Karpas-422 (cell line): ENCODE results near the gene OMP. TPM values are rescaled to one million over a fixed set of nuclear protein-coding genes. Genes with fewer than 3 reads are reported as not detected.

Experiments used
- DNase-seq: peaks from one replicate; pipeline ENCODE4 v3.0.0-alpha.2; 2015
- H2AFZ ChIP-seq: fragments of 200-600 bp; sonication (generic); 2 replicates; pipeline ENCODE4 v1.6.1; 2014; ENCODE audit warnings: antibody characterized with exemption, low read length, mixed read lengths
- H3K27ac ChIP-seq: fragments of 200-600 bp; sonication (generic); 2 replicates; pipeline ENCODE4 v1.5.1; 2014; ENCODE audit warnings: mild to moderate bottlenecking, low read length, moderate library complexity
- H3K27me3 ChIP-seq: fragments of 200-600 bp; sonication (generic); 2 replicates; pipeline ENCODE4 v1.6.1; 2014; ENCODE audit warnings: low read length, mixed read lengths
- H3K36me3 ChIP-seq: fragments of 200-600 bp; sonication (generic); 2 replicates; pipeline ENCODE4 v1.6.1; 2014; ENCODE audit warnings: low read length, mixed read lengths; ENCODE audit not compliant: insufficient read depth
- H3K4me1 ChIP-seq: fragments of 200-600 bp; sonication (generic); 2 replicates; pipeline ENCODE4 v1.6.1; 2014; ENCODE audit warnings: mild to moderate bottlenecking, low read length, mixed read lengths
- H3K4me2 ChIP-seq: fragments of 200-600 bp; sonication (generic); 2 replicates; pipeline ENCODE4 v1.6.1; 2014; ENCODE audit warnings: low read length, low read depth, mild to moderate bottlenecking; ENCODE audit not compliant: poor library complexity, severe bottlenecking
- H3K4me3 ChIP-seq: fragments of 200-600 bp; sonication (generic); 2 replicates; pipeline ENCODE4 v1.5.1; 2014; ENCODE audit warnings: mild to moderate bottlenecking, antibody characterized with exemption, low read length, mixed read lengths
- H3K79me2 ChIP-seq: fragments of 200-600 bp; sonication (generic); 2 replicates; pipeline ENCODE4 v1.6.1; 2014; ENCODE audit warnings: mild to moderate bottlenecking, low read length, mixed read lengths
- H3K9ac ChIP-seq: fragments of 200-600 bp; sonication (generic); 2 replicates; pipeline ENCODE4 v1.6.0; 2014; ENCODE audit warnings: low read length
- H3K9me2 ChIP-seq: fragments of 200-600 bp; sonication (generic), shearing (Covaris generic); replicated peaks from 2 replicates; pipeline ENCODE4 v1.6.0; 2014; ENCODE audit warnings: mild to moderate bottlenecking, low read length, moderate library complexity; ENCODE audit not compliant: insufficient read depth
- H3K9me3 ChIP-seq: fragments of 300-700, 200-600 bp; sonication (generic); 2 replicates; pipeline ENCODE4 v1.6.1; 2014; ENCODE audit warnings: low read length, mixed read lengths
- H4K20me1 ChIP-seq: fragments of 200-600 bp; sonication (generic); 2 replicates; pipeline ENCODE4 v1.6.1; 2014; ENCODE audit warnings: mild to moderate bottlenecking, antibody characterized with exemption, low read length, low read depth; ENCODE audit not compliant: insufficient read depth
- total RNA-seq: library from RNA; depleted of rRNA; stranded (reverse); fragments of >200 nt; shearing (Covaris generic); gene quantifications from 2 replicates; pipeline ENCODE4 v1.2.3, GENCODE V29; 2014; ENCODE audit warnings: low replicate concordance

Gene OMP
- total RNA-seq, 1 experiment from 2014 or later = not detected

GRCh38 chr11:77065878-77066228 lies 36.8 kb upstream of the OMP start:
- peak overlapping the region; percentile 97 for H2AFZ ChIP-seq
- H3K4me2 ChIP-seq = peak overlapping the region; percentile 83
- peaks cover 14% of the 10 kb centered on the region for H3K4me1 ChIP-seq
- H3K9ac ChIP-seq = peak overlapping the region; percentile 75
- H3K9me3 ChIP-seq = no peaks in the 10 kb centered on the region
- peak; percentile 49 for DNase-seq
- H3K79me2 ChIP-seq = no peaks in the 10 kb centered on the region
- no peaks in the 10 kb centered on the region for H3K36me3 ChIP-seq
- no peak overlapping the region for H3K27ac ChIP-seq
- H3K9me2 ChIP-seq = no peaks in the 10 kb centered on the region
- no peaks in the 10 kb centered on the region for H3K27me3 ChIP-seq
- H3K4me3 ChIP-seq = peak overlapping the region; percentile 70
- H4K20me1 ChIP-seq = no peaks in the 10 kb centered on the region; the same call in 1 of the 2 replicates

- Histone ChIP-seq H3K4me1 (peaks cover 14% of the 10 kb centered on the region), H3K4me3 (peak within 1 kb of the TSS; percentile 70), H3K9me3 (no peaks in the 10 kb centered on the region), H3K9me2 (no peaks in the 10 kb centered on the region), H3K27ac (no peak within 1 kb of the TSS), H3K36me3 (no peaks in the 10 kb centered on the region), H2AFZ (peak within 1 kb of the TSS; percentile 97), H3K4me2 (peak within 1 kb of the TSS; percentile 83), H3K79me2 (no peaks in the 10 kb centered on the region), H3K9ac (peak within 1 kb of the TSS; percentile 75), H4K20me1 (no peaks in the 10 kb centered on the region; the same call in 1 of the 2 replicates), H3K27me3 (no peaks in the 10 kb centered on the region)
- DNase-seq = peak; percentile 95
Observed at GRCh38 chr11:77066229-77067042, 36.2 kb upstream of the OMP start, which contains the start of gene CAPN5. TSS of gene CAPN5 (plus strand) at chr11:77066971. CDS start at chr11:77084887, 17,916 bp downstream.

GRCh38 chr11:77067861-77068443 lies 34.7 kb upstream of the OMP start:
- H3K9me2 ChIP-seq = no peaks in the 10 kb centered on the region
- H2AFZ ChIP-seq = no peak overlapping the region
- no peaks in the 10 kb centered on the region for H3K36me3 ChIP-seq
- peaks cover 14% of the 10 kb centered on the region for H3K4me1 ChIP-seq
- no peak overlapping the region for H3K4me2 ChIP-seq
- no peaks in the 10 kb centered on the region for H3K79me2 ChIP-seq
- no peaks in the 10 kb centered on the region for H3K27me3 ChIP-seq
- DNase-seq = no peak
- H4K20me1 ChIP-seq = no peaks in the 10 kb centered on the region; the same call in 1 of the 2 replicates
- H3K27ac ChIP-seq = no peak overlapping the region
- no peaks in the 10 kb centered on the region for H3K9me3 ChIP-seq
- no peak overlapping the region for H3K9ac ChIP-seq
- no peak overlapping the region for H3K4me3 ChIP-seq

- Histone ChIP-seq H3K4me3 (no peak overlapping the region), H4K20me1 (no peaks in the 10 kb centered on the region; the same call in 1 of the 2 replicates), H3K27me3 (no peaks in the 10 kb centered on the region), H3K9ac (no peak overlapping the region), H2AFZ (no peak overlapping the region), H3K4me1 (peaks cover 14% of the 10 kb centered on the region), H3K9me2 (no peaks in the 10 kb centered on the region), H3K79me2 (no peaks in the 10 kb centered on the region), H3K36me3 (no peaks in the 10 kb centered on the region), H3K4me2 (no peak overlapping the region), H3K27ac (no peak overlapping the region), H3K9me3 (no peaks in the 10 kb centered on the region)
- DNase-seq = no peak
Observed at GRCh38 chr11:77068457-77069335, 33.9 kb upstream of the OMP start.

GRCh38 chr11:77069336-77069968 lies 33.2 kb upstream of the OMP start:
- no peak for DNase-seq
- no peak overlapping the region for H3K27ac ChIP-seq
- H3K9me2 ChIP-seq = no peaks in the 10 kb centered on the region

GRCh38 chr11:77069969-77070582 lies 32.6 kb upstream of the OMP start:
- no peak overlapping the region for H3K4me3 ChIP-seq
- H3K27ac ChIP-seq = no peak overlapping the region
- H3K9me2 ChIP-seq = no peaks in the 10 kb centered on the region
- no peak overlapping the region for H3K4me2 ChIP-seq
- no peak for DNase-seq
- H3K27me3 ChIP-seq = no peaks in the 10 kb centered on the region
- H3K36me3 ChIP-seq = no peaks in the 10 kb centered on the region
- H3K9me3 ChIP-seq = no peaks in the 10 kb centered on the region
- no peak overlapping the region for H3K9ac ChIP-seq
- peaks cover 14% of the 10 kb centered on the region for H3K4me1 ChIP-seq
- H2AFZ ChIP-seq = no peak overlapping the region
- no peaks in the 10 kb centered on the region; the same call in 1 of the 2 replicates for H4K20me1 ChIP-seq
- H3K79me2 ChIP-seq = no peaks in the 10 kb centered on the region

More at GRCh38 chr11:77069336-77069968, 33.2 kb upstream of the OMP start:
- no peaks in the 10 kb centered on the region for H3K9me3 ChIP-seq
- H4K20me1 ChIP-seq = no peaks in the 10 kb centered on the region; the same call in 1 of the 2 replicates
- peaks cover 14% of the 10 kb centered on the region for H3K4me1 ChIP-seq
- H3K27me3 ChIP-seq = no peaks in the 10 kb centered on the region
- H3K4me2 ChIP-seq = no peak overlapping the region
- no peak overlapping the region for H3K9ac ChIP-seq
- no peak overlapping the region for H2AFZ ChIP-seq
- H3K4me3 ChIP-seq = no peak overlapping the region
- no peaks in the 10 kb centered on the region for H3K79me2 ChIP-seq
- H3K36me3 ChIP-seq = no peaks in the 10 kb centered on the region

GRCh38 chr11:77071077-77071476 lies 31.6 kb upstream of the OMP start:
- no peak for DNase-seq
- H3K4me1 ChIP-seq = peaks cover 8% of the 10 kb centered on the region
- no peaks in the 10 kb centered on the region for H3K27me3 ChIP-seq
- no peak overlapping the region for H3K9ac ChIP-seq
- H3K9me3 ChIP-seq = no peaks in the 10 kb centered on the region
- H3K36me3 ChIP-seq = no peaks in the 10 kb centered on the region
- no peak overlapping the region for H3K27ac ChIP-seq
- no peak overlapping the region for H2AFZ ChIP-seq
- H3K9me2 ChIP-seq = no peaks in the 10 kb centered on the region
- no peak overlapping the region for H3K4me3 ChIP-seq
- no peaks in the 10 kb centered on the region for H3K79me2 ChIP-seq
- no peaks in the 10 kb centered on the region; the same call in 1 of the 2 replicates for H4K20me1 ChIP-seq
- no peak overlapping the region for H3K4me2 ChIP-seq
